Measurements from ENCODE around the gene PPP2R2C. TPM values are rescaled to one million over a fixed set of nuclear protein-coding genes. Genes with fewer than 3 reads are reported as not detected.

The PPP2R2C gene
- total RNA-seq, 6 experiments from 2014 or later: 0.12 to 0.27 TPM; not detected in 4

DNA sequence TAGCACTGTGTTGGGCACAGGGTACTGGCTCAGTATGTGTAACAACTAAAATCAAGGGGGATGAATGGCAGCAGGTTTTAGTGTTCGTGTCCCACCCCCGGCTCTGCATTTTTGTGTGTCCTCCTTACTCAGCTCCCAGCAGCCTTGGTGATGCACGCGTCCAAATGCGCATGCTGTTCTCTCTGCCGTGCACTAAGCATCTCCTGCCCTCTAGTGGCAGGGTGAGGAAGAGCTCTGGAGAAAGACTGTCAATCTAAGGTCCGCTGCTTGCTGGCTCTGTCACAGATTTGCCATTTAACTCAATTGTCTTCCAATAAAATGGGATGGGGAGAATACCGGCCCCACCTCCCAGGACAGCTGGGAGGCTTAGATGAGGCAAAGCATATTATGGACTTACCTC lies 141.4 kb downstream of the PPP2R2C start:
- H3K36me3 ChIP-seq: no peaks in the 10 kb centered on the region
- no peaks in the 10 kb centered on the region for H3K9me3 ChIP-seq
- no peaks in the 10 kb centered on the region for H3K27me3 ChIP-seq
- H3K27ac ChIP-seq: no peak overlapping the region
- peak; percentile 38 to 55 (median 42) for ATAC-seq
- no peak overlapping the region for H3K4me3 ChIP-seq
- no peak for DNase-seq
- H3K4me1 ChIP-seq: no peaks in the 10 kb centered on the region
- intact Hi-C loops (cut with DNase I): no loop called here
- TF ChIP-seq POLR2A (IDR thresholded peaks at IDR 0.05) (no peak), CTCF (IDR thresholded peaks at IDR 0.05) (peak; percentile 48 to 73 (median 67))
- WGBS (ENCODE audit: insufficient coverage, low coverage, low lambda C conversion rate, missing lambda C conversion rate): 63% methylated on average over 6 of the region's 8 CpGs

DNA sequence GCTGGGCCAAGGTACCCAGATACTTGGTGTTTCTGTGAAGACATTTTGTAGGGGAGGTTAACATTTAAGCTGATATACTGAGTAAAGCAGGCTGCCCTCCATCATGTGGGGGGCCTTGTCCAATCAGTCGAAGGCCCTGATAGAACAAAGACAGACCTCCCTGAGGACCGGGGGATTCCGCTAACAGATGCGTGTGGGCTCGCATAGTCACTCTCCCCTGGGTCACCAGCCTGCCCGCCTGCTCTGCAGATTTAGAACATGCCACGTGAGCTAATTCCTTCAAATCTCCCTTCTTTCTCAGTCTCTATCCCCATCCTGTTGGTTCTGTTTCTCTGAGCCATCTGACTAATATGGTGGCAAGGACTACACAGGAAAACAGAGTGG lies 142.0 kb downstream of the PPP2R2C start:
- DNase-seq (no peak), ATAC-seq (no peak)
- intact Hi-C loops (cut with DNase I): no loop called here
- Histone ChIP-seq H3K27ac (no peak overlapping the region), H3K4me3 (no peak overlapping the region), H3K4me1 (no peaks in the 10 kb centered on the region), H3K36me3 (no peaks in the 10 kb centered on the region), H3K9me3 (no peaks in the 10 kb centered on the region), H3K27me3 (no peaks in the 10 kb centered on the region)
- 50% methylated on average over 4 of the region's 7 CpGs for WGBS (ENCODE audit: insufficient coverage, low coverage, low lambda C conversion rate, missing lambda C conversion rate)
- TF ChIP-seq POLR2A (IDR thresholded peaks at IDR 0.05) (no peak), CTCF (IDR thresholded peaks at IDR 0.05) (no peak)

GRCh38 chr4:6329478-6330383 lies 142.7 kb downstream of the PPP2R2C start:
- no peaks in the 10 kb centered on the region for H3K9me3 ChIP-seq
- TF ChIP-seq CTCF (IDR thresholded peaks at IDR 0.05): no peak
- no peak for TF ChIP-seq POLR2A (IDR thresholded peaks at IDR 0.05)
- H3K36me3 ChIP-seq: no peaks in the 10 kb centered on the region
- ATAC-seq (no peak), DNase-seq (no peak)
- H3K4me3 ChIP-seq: no peak overlapping the region
- intact Hi-C loops (cut with DNase I): loop anchor here (5.0 kb wide), 2 partner anchors 72 to 77 kb away; no protein-coding TSS in a partner anchor
- H3K4me1 ChIP-seq: no peaks in the 10 kb centered on the region
- H3K27ac ChIP-seq: no peak overlapping the region
- no peaks in the 10 kb centered on the region for H3K27me3 ChIP-seq
- WGBS (ENCODE audit: insufficient coverage, low coverage, low lambda C conversion rate, missing lambda C conversion rate): 54% methylated on average over 8 of the region's 28 CpGs

DNA sequence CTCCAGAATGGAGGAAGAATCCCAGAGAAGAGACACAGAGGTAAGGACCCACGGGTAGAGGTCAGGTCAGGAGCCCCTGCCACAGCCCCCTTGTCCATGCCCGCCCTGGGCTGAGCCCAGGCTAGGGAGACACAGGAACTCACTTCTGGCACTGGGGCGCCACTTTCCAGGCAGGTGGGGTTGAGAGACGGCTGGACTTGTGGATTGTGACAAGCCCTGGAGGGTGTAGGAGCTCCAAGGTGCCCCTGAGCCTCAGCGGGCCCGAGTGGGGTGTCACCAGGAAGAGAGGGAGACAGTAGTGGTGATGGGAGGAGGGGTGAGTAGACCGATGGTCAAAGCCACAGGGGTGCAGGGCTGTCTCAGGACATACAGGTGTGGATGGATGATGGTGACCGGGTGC lies 143.9 kb downstream of the PPP2R2C start:
- intact Hi-C loops (cut with DNase I): loop anchor here (5.0 kb wide), 2 partner anchors 71 to 76 kb away; no protein-coding TSS in a partner anchor
- Histone ChIP-seq H3K4me3 (no peak overlapping the region), H3K27ac (no peak overlapping the region), H3K36me3 (no peaks in the 10 kb centered on the region), H3K9me3 (no peaks in the 10 kb centered on the region), H3K27me3 (no peaks in the 10 kb centered on the region), H3K4me1 (no peaks in the 10 kb centered on the region)
- no peak for ATAC-seq
- 43% methylated on average over 6 of the region's 8 CpGs for WGBS (ENCODE audit: insufficient coverage, low coverage, low lambda C conversion rate, missing lambda C conversion rate)
- TF ChIP-seq POLR2A (IDR thresholded peaks at IDR 0.05) (no peak), CTCF (IDR thresholded peaks at IDR 0.05) (no peak)
- DNase-seq: no peak

Data from right lobe of liver (tissue), 6 donors.